A673 (cell line): Measurements from ENCODE around the gene RPRD1B.

Experiments used
- EZH2 ChIP-seq: fragments of 200-600 bp; sonication (generic); IDR thresholded peaks from 2 replicates; pipeline ENCODE4 v1.6.1; 2017; ENCODE audit warnings: borderline replicate concordance, low read depth, mild to moderate bottlenecking, mixed read lengths, antibody characterized with exemption, low read length; ENCODE audit not compliant: poor library complexity, severe bottlenecking
- TF ChIP-seq, protein P1 (sequence below): fragments of 300-800, 200-600 bp; sonication (generic); conservative IDR thresholded peaks from 2 replicates; pipeline ENCODE4 v1.5.1; 2017; ENCODE audit warnings: low read depth, mild to moderate bottlenecking, antibody characterized with exemption, low read length, moderate library complexity, mixed read lengths

DNA sequence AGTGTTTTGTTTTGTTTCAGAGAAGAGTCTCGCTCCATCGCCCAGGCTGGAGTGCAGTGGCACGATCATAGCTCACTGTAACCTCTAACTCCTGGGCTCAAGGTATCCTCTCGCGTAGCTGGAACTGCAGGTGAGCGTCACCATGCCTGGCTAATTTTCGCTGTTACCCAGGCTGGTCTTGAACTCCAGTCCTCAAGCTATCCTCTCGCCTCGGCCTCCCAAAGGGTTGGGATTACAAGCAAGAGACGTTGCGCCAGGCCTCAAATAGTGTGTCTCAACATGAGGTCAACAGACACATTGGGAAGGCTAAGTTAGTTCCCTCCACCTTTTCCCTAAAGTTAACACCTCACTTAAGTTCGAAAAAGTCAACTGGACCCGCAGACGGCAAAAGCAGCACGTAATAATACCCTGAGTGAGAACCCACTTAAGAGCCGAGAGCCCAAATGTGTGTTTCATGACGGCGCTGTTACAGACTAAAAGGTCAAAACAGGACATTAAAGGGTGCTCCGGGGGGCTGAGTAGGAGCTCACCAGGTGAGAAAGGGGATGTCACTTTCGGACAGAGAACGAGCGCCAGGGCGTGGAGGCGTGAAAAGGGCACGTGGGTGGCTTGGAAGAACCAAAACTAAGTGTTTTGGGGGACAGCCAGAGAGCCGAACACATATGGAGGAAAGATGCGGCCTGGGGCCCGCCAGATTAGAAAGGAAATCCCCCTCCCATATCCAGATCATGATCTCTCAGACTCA lies 789 bp upstream of the RPRD1B start:
- TF ChIP-seq, protein P1, sequence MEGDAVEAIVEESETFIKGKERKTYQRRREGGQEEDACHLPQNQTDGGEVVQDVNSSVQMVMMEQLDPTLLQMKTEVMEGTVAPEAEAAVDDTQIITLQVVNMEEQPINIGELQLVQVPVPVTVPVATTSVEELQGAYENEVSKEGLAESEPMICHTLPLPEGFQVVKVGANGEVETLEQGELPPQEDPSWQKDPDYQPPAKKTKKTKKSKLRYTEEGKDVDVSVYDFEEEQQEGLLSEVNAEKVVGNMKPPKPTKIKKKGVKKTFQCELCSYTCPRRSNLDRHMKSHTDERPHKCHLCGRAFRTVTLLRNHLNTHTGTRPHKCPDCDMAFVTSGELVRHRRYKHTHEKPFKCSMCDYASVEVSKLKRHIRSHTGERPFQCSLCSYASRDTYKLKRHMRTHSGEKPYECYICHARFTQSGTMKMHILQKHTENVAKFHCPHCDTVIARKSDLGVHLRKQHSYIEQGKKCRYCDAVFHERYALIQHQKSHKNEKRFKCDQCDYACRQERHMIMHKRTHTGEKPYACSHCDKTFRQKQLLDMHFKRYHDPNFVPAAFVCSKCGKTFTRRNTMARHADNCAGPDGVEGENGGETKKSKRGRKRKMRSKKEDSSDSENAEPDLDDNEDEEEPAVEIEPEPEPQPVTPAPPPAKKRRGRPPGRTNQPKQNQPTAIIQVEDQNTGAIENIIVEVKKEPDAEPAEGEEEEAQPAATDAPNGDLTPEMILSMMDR, result no peak
- TF ChIP-seq EZH2, result no peak
